Ishikawa (cell line): Measurements from ENCODE around the gene KPNA3.

Experiments used
- EGR1 ChIP-seq: IDR thresholded peaks from 2 replicates; pipeline ENCODE4 v1.6.1; 2012
- EP300 ChIP-seq: IDR thresholded peaks from 2 replicates; pipeline ENCODE4 v1.6.1; 2012; ENCODE audit warnings: borderline replicate concordance
- FOXM1 ChIP-seq: IDR thresholded peaks from 2 replicates; pipeline ENCODE4 v1.6.1; 2012; ENCODE audit warnings: low read depth, borderline replicate concordance
- NFIC ChIP-seq: IDR thresholded peaks from 2 replicates; pipeline ENCODE4 v1.6.1; 2012
- RAD21 ChIP-seq: IDR thresholded peaks from 2 replicates; pipeline ENCODE4 v1.6.1; 2012; ENCODE audit warnings: low read depth
- REST ChIP-seq: IDR thresholded peaks from 2 replicates; pipeline ENCODE4 v1.6.1; 2012; ENCODE audit warnings: low read depth, mild to moderate bottlenecking
- TCF12 ChIP-seq: IDR thresholded peaks from 2 replicates; pipeline ENCODE4 v1.6.1; 2012; ENCODE audit warnings: low read depth
- TEAD4 ChIP-seq: IDR thresholded peaks from 2 replicates; pipeline ENCODE4 v1.6.1; 2012
- YY1 ChIP-seq: IDR thresholded peaks from 2 replicates; pipeline ENCODE4 v1.6.1; 2012; ENCODE audit warnings: low read depth

DNA sequence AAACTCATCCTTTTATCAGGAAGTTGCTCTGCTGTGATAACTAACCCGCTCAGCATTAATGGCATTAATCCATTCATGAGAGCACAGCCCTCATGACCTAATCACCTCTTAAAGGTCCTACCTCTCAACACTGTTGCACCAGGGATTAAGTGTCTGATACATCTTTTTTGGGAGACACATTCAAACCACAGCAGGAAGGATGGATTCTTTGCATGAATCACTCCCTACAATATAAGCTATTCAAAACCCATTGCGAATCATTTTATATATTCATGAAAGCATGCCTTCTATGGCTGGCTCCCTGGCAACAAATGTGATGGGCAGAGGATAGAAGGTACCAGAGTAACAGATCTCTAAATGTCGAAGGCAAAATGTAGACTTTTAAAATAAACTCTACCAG, 136.6 kb downstream of the KPNA3 start:
- no peak for TF ChIP-seq EGR1
- TF ChIP-seq TEAD4: no peak
- TF ChIP-seq YY1: no peak
- no peak for TF ChIP-seq FOXM1
- TF ChIP-seq RAD21: no peak
- no peak for TF ChIP-seq NFIC
- no peak for TF ChIP-seq REST
- no peak for TF ChIP-seq TCF12
- TF ChIP-seq EP300: no peak
